Subcutaneous adipose tissue (tissue), 4 donors: Measurements from ENCODE around the gene LDLRAD3. TPM values are rescaled to one million over a fixed set of nuclear protein-coding genes. Genes with fewer than 3 reads are reported as not detected.

ENCODE experiments used
- CTCF ChIP-seq: fragments of 450-650 bp; IDR thresholded peaks from one replicate; pipeline ENCODE4 v1.5.1; 2016; ENCODE audit warnings: low read depth, mild to moderate bottlenecking, control low read depth, antibody characterized with exemption, moderate library complexity
- total RNA-seq, 4 donors: library from RNA; depleted of rRNA; stranded (reverse); fragments of >200 nt; gene quantifications; one replicate each; pipeline ENCODE4 v1.1.0, GENCODE V29; 2016

The LDLRAD3 gene
- total RNA-seq, 4 donors from 2014 or later: 22.8 to 39.6 (median 29.4) TPM

DNA sequence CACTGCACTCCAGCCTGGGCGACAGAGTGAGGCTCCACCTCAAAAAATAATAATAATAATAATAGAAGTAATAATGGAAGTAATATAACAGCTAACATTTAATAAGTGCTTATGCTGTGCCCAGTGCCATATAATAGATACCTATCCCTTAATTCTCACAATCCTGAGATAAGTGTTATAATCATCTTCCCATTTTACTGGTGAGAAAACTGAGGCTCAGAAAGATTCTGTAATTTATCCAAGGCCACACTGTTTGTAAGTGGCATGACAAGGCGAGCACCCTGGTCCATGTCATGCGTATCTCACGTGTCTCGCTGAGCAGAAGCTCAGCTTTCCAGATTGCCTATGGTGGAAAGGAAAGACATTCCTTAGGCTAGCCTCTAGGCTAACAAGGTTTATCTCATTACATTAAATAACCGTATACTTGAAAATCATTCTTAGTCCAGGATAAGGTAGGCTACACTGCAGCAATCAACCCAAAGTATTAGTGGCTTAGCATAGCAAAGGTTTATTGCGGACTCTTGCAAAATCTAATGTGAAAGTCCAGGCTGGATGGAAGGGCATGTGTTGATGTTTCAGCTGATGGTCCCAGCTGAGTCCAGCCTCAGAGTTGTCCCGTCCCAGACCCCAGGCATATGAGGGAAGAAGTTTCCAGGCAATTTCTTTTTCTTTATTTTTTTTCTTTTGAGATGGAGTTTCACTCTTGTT, 15.0 kb upstream of the LDLRAD3 start:
- TF ChIP-seq CTCF: no peak

- no peak for TF ChIP-seq CTCF
Measured at GRCh38 chr11:35930466-35930865, 13.4 kb upstream of the LDLRAD3 start.

DNA sequence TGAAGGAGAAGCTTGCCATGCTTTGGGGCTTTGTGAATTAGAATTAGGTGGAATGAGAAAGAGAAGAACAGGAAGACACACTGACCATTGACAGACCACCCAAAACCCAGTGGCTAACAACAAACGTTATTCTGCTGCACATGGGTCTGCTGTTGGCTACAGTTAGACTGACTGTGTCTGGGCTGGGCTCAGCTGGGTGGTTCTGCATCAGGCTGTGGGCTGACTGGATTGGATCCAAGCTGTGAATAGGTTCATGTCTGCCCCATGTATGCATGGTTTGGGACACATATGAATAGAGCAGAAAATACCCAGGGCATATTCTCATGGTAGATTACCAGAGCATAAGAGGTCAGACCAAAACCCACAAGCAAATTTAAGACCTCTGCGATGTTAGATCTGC, 11.7 kb upstream of the LDLRAD3 start:
- TF ChIP-seq CTCF: no peak

DNA sequence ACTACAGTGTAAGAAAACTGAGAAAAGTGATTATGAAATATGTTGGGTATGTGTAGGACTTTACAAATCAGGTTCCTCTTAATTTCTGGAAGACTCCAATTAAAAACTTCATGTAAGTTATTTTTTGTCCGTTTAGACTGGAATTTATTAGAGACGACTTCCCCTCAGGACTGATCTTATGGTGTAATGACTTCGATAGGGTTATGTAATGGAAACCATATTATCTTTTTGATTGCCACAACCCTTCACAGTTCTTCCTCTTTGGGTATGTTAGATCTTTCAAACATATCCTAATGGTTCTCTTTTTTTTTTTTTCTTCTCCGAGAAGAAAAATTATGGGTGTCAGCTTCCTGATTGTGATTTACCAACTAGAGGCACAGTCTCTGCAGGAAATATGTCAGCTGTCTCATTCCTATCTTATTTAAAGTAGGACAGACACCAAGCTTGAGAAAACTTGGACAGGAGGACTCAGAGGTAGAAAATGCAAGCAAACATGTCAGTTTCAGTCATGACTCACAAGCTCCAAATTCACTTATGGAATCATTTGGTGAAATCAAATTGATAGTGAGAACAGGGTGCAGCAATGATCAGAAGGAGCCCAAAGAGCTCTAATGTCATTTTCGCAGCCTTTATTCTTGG, 11.1 kb upstream of the LDLRAD3 start:
- TF ChIP-seq CTCF: no peak

GRCh38 chr11:35933320-35933871, 10.5 kb upstream of the LDLRAD3 start:
- TF ChIP-seq CTCF: no peak

DNA sequence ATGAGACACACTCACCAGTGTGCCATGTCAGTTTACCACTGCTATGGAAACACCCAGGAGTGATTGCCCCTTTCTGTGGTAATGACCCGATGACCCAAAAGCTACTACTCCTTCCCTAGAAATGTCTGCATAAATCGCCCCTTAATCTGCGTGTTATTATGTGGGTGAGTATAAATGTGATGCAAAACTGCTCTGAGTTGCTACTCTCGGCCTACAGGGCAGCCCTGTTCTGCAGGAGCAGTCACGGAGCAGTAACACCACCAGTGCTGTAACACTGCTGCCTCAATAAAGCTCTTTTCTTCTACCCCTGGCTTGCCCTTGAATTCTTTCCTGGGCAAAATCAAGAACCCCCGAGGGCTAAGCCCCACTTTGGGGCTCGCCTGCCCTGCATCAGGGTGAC, 9.6 kb upstream of the LDLRAD3 start:
- TF ChIP-seq CTCF: no peak

- TF ChIP-seq CTCF: no peak
Measured at GRCh38 chr11:35934981-35935380, 8.9 kb upstream of the LDLRAD3 start.
